HepG2 (cell line): Measurements from ENCODE around the gene LRRC27. TPM values are rescaled to one million over a fixed set of nuclear protein-coding genes. Genes with fewer than 3 reads are reported as not detected.

Source experiments
- ATAC-seq: fragments of 200-7000 bp; cut with Tn5 transposase; 3 replicates; pipeline ENCODE4 v1.9.1; 2020; ENCODE audit warnings: mild to moderate bottlenecking, moderate library complexity
- BruUV-seq: library from RNA; stranded (reverse); fragments of 400-500 nt; replicated peaks from 2 replicates; lab custom pipeline; 2021; lab: Mats Ljungman, UMichigan
- CTCF ChIA-PET: fragments of 300-600 bp; formaldehyde crosslinking; extraction: SDS; loops from one replicate; lab custom pipeline; 2021; ENCODE audit warnings: low total read pairs, inconsistent platforms, low intra/inter-chr PET ratio; lab: Yijun Ruan, JAX
- POLR2A ChIA-PET: fragments of 350-600 bp; sonication (Branson Sonifier 250); formaldehyde crosslinking; loops from one replicate; lab custom pipeline; 2020; ENCODE audit warnings: antibody characterized with exemption, inconsistent platforms; lab: Yijun Ruan, JAX
- DNase-seq: peaks from one replicate; pipeline ENCODE4 v3.0.0-alpha.2; 2015; ENCODE audit warnings: low spot score
- FAIRE-seq: peaks from 3 replicates; lab custom pipeline; 2011; peaks lifted over from hg19 to GRCh38; lab: Jason Lieb, UNC
- H2AFZ ChIP-seq: one replicate; pipeline ENCODE4 v1.6.1; 2011; ENCODE audit warnings: low read length, inconsistent platforms
- H3K27ac ChIP-seq: fragments of 300-600 bp; 3 replicates; pipeline ENCODE4 v1.8.0; 2011; ENCODE audit warnings: mixed run types, mild to moderate bottlenecking, mixed read lengths, low read length, inconsistent platforms; ENCODE audit not compliant: insufficient read depth; ENCODE audit errors: extremely low read length
- H3K27me3 ChIP-seq, 2 experiments: fragments of 200-600 bp in 1 of 2; 2 replicates in 1 of 2; 3 replicates in 1 of 2; pipeline versions ENCODE4 v1.6.0 to v1.8.0; 2011; ENCODE audit warnings: low read length in 2 of 2, mild to moderate bottlenecking in 2 of 2, moderate library complexity in 2 of 2, inconsistent platforms in 1 of 2; ENCODE audit not compliant: insufficient read depth in 2 of 2, control insufficient read depth in 1 of 2
- H3K36me3 ChIP-seq, 2 experiments: fragments of 200-600 bp in 1 of 2; replicated peaks in 1 of 2; 2 replicates in 1 of 2; 3 replicates in 1 of 2; pipeline versions ENCODE4 v1.5.1 to v1.8.0; 2011; ENCODE audit warnings: low read length in 2 of 2, inconsistent platforms in 1 of 2; ENCODE audit not compliant: insufficient read depth in 2 of 2, control insufficient read depth in 1 of 2
- H3K4me1 ChIP-seq: 2 replicates; pipeline ENCODE4 v1.5.1; 2012; ENCODE audit warnings: low read length, inconsistent platforms; ENCODE audit not compliant: insufficient read depth
- H3K4me2 ChIP-seq: 2 replicates; pipeline ENCODE4 v1.6.0; 2011; ENCODE audit warnings: low read depth, low read length, inconsistent platforms
- H3K4me3 ChIP-seq, 3 experiments: fragments of 200-600 bp in 1 of 3; sonication (generic), shearing (Covaris generic) in 1 of 3; replicated peaks in 1 of 3; 2 replicates each; pipeline ENCODE4 v1.5.1; 2011 to 2016; ENCODE audit warnings: low read length in 3 of 3, inconsistent platforms in 2 of 3, low read depth in 2 of 3, mild to moderate bottlenecking in 2 of 3, control low read depth in 1 of 3, mixed read lengths in 1 of 3; ENCODE audit not compliant: insufficient read depth in 1 of 3
- H3K79me2 ChIP-seq: one replicate; pipeline ENCODE4 v1.6.1; 2011; ENCODE audit warnings: low read length, inconsistent platforms; ENCODE audit not compliant: insufficient read depth
- H3K9ac ChIP-seq: 2 replicates; pipeline ENCODE4 v1.6.0; 2011; ENCODE audit warnings: mild to moderate bottlenecking, low read depth, low read length, inconsistent platforms; ENCODE audit not compliant: insufficient read depth
- H3K9me3 ChIP-seq: 2 replicates; pipeline ENCODE4 v1.5.1; 2012; ENCODE audit warnings: mild to moderate bottlenecking, low read length
- H4K20me1 ChIP-seq: 2 replicates; pipeline ENCODE4 v1.6.0; 2011; ENCODE audit warnings: inconsistent platforms, mild to moderate bottlenecking, low read length, moderate library complexity; ENCODE audit not compliant: insufficient read depth
- ATF1 ChIP-seq: IDR thresholded peaks from 2 replicates; pipeline ENCODE4 v1.6.1; 2016; ENCODE audit warnings: mild to moderate bottlenecking, control low read depth
- CREB1 ChIP-seq, 2 experiments: fragments of 450-650 bp in 1 of 2; IDR thresholded peaks; 2 replicates each; pipeline ENCODE4 v1.6.1; 2016 to 2017; ENCODE audit warnings: control low read depth in 1 of 2, mild to moderate bottlenecking in 1 of 2, missing compliant biosample characterization in 1 of 2, missing genetic modification characterization in 1 of 2
- CREM ChIP-seq, 2 experiments: sonication (generic) in 1 of 2; formaldehyde crosslinking in 1 of 2; IDR thresholded peaks; 2 replicates each; pipeline versions ENCODE4 v1.4.0 to v1.6.1; 2016 to 2020; ENCODE audit warnings: antibody characterized with exemption in 1 of 2, mild to moderate bottlenecking in 1 of 2, missing genetic modification reagents in 1 of 2
- ELF1 ChIP-seq: sonication (generic); formaldehyde crosslinking; IDR thresholded peaks from 2 replicates; pipeline ENCODE4 v1.4.0; 2020; ENCODE audit warnings: missing genetic modification reagents
- GABPA ChIP-seq, 2 experiments: IDR thresholded peaks; 2 replicates each; pipeline ENCODE4 v1.6.1; 2011 to 2016; ENCODE audit warnings: low read depth in 2 of 2, low read length in 1 of 2, missing biosample characterization in 1 of 2, missing genetic modification characterization in 1 of 2
- MAFK ChIP-seq, 2 experiments: IDR thresholded peaks in 1 of 2; conservative IDR thresholded peaks in 1 of 2; 2 replicates each; pipeline ENCODE4 v1.6.1; 2011; ENCODE audit warnings: improper control_type of control experiment in 2 of 2, low read length in 2 of 2
- MAZ ChIP-seq, 2 experiments: sonication (generic) in 1 of 2; formaldehyde crosslinking in 1 of 2; IDR thresholded peaks; 2 replicates each; pipeline versions ENCODE4 v1.5.0 to v1.6.1; 2012 to 2020; ENCODE audit warnings: low read depth in 2 of 2, mild to moderate bottlenecking in 2 of 2, borderline replicate concordance in 1 of 2, improper control_type of control experiment in 1 of 2, low read length in 1 of 2, missing genetic modification reagents in 1 of 2, moderate library complexity in 1 of 2
- NFYC ChIP-seq: IDR thresholded peaks from 2 replicates; pipeline ENCODE4 v1.6.1; 2016; ENCODE audit warnings: missing genetic modification reagents, missing compliant biosample characterization
- NR2F6 ChIP-seq, 2 experiments: IDR thresholded peaks; 2 replicates each; pipeline ENCODE4 v1.6.1; 2016; ENCODE audit warnings: antibody characterized with exemption in 1 of 2, mild to moderate bottlenecking in 1 of 2
- PHF20 ChIP-seq: sonication (generic); formaldehyde crosslinking; IDR thresholded peaks from 2 replicates; pipeline ENCODE4 v1.5.0; 2020; ENCODE audit warnings: mild to moderate bottlenecking, missing genetic modification reagents
- PHF21A ChIP-seq: sonication (generic); formaldehyde crosslinking; IDR thresholded peaks from 2 replicates; pipeline ENCODE4 v1.5.0; 2020; ENCODE audit warnings: mild to moderate bottlenecking, missing genetic modification reagents
- POLR2AphosphoS5 ChIP-seq: IDR thresholded peaks from 2 replicates; pipeline ENCODE4 v1.6.1; 2012; ENCODE audit warnings: low read depth, low read length
- POLR2G ChIP-seq: fragments of 200-400 bp; formaldehyde crosslinking; IDR thresholded peaks from 2 replicates; pipeline ENCODE4 v1.6.1; 2018; ENCODE audit warnings: mild to moderate bottlenecking, low read depth, low read length, moderate library complexity
- REPIN1 ChIP-seq: sonication (generic); formaldehyde crosslinking; IDR thresholded peaks from 2 replicates; pipeline ENCODE4 v1.8.0; 2022; ENCODE audit warnings: missing genetic modification reagents, low read depth, mild to moderate bottlenecking, borderline replicate concordance
- RFX5 ChIP-seq: IDR thresholded peaks from 2 replicates; pipeline ENCODE4 v1.6.1; 2011; ENCODE audit warnings: low read depth, low read length, improper control_type of control experiment
- SP4 ChIP-seq: sonication (generic); formaldehyde crosslinking; IDR thresholded peaks from 2 replicates; pipeline ENCODE4 v1.8.1; 2023; ENCODE audit warnings: mild to moderate bottlenecking, missing genetic modification reagents
- SPEN ChIP-seq: sonication (generic); formaldehyde crosslinking; IDR thresholded peaks from 2 replicates; pipeline ENCODE4 v1.5.1; 2020; ENCODE audit warnings: low read depth, mild to moderate bottlenecking, missing genetic modification reagents
- SUZ12 ChIP-seq: fragments of 150-350 bp; IDR thresholded peaks from 2 replicates; pipeline ENCODE4 v1.6.1; 2014; ENCODE audit warnings: low read depth, low read length
- TAF1 ChIP-seq: sonication (generic); formaldehyde crosslinking; IDR thresholded peaks from 2 replicates; pipeline ENCODE4 v1.4.0; 2020; ENCODE audit warnings: missing genetic modification reagents
- ZNF317 ChIP-seq: sonication (generic); formaldehyde crosslinking; IDR thresholded peaks from 2 replicates; pipeline ENCODE4 v1.5.0; 2020; ENCODE audit warnings: mild to moderate bottlenecking, missing genetic modification reagents
- ZNF558 ChIP-seq: sonication (generic); formaldehyde crosslinking; IDR thresholded peaks from 2 replicates; pipeline ENCODE4 v1.9.0; 2022; ENCODE audit warnings: mild to moderate bottlenecking, missing genetic modification reagents, borderline replicate concordance
- ZNF567 ChIP-seq: sonication (generic); formaldehyde crosslinking; IDR thresholded peaks from 2 replicates; pipeline ENCODE4 v1.8.1; 2023; ENCODE audit warnings: mild to moderate bottlenecking, missing genetic modification reagents, borderline replicate concordance
- WGBS: methylation state at CpG from one replicate; pipeline ENCODE4 v1.1.6; 2017; ENCODE audit warnings: low lambda C conversion rate; 5-methylcytosine and 5-hydroxymethylcytosine counted together
- in situ Hi-C: cut with HindIII; loops from 2 replicates; pipeline ENCODE4 v1.10.0; 2017; ENCODE audit warnings: low pct_unique_long_range_greater_than_20kb; ENCODE audit not compliant: extremely low pct_ligation_motif_present
- intact Hi-C: fragments of 100-400 bp; cut with micrococcal nuclease; formaldehyde crosslinking; loops from one replicate; pipeline ENCODE4 v1.10.0; 2022; ENCODE audit not compliant: unreplicated experiment
- polyA plus RNA-seq, 8 experiments: library from polyadenylated mRNA; depleted of rRNA in 3 of 8; stranded (reverse) in 7 of 8; unstranded in 1 of 8; fragments of >200 nt; fragmentation: Illumina TruSeq in 4 of 8; extraction: Trizol in 4 of 8; gene quantifications; 2 replicates each; pipeline versions ENCODE4 v1.2.1 to v1.2.3, GENCODE V29; 2011 to 2016; ENCODE audit warnings: low read depth in 4 of 8, missing spikeins in 1 of 8, mixed read lengths in 1 of 8; ENCODE audit not compliant: insufficient read depth in 1 of 8
- total RNA-seq, 5 experiments: library from RNA; depleted of rRNA; stranded (reverse); fragments of >200 nt; fragmentation: Illumina TruSeq; extraction: Trizol; gene quantifications; 2 replicates each; pipeline ENCODE4 v1.2.3, GENCODE V29; 2016; ENCODE audit warnings: low read depth in 1 of 5
- TF ChIP-seq, protein P1 (sequence below): IDR thresholded peaks from 2 replicates; pipeline ENCODE4 v1.6.1; 2016; ENCODE audit warnings: missing genetic modification reagents, missing compliant biosample characterization

LRRC27 gene
- total and polyA plus RNA-seq, 2 of the 13 experiments (the other 11 are each of a cell fraction or from before 2014, with no cell fraction given) = 4.2 to 4.6 TPM

DNA sequence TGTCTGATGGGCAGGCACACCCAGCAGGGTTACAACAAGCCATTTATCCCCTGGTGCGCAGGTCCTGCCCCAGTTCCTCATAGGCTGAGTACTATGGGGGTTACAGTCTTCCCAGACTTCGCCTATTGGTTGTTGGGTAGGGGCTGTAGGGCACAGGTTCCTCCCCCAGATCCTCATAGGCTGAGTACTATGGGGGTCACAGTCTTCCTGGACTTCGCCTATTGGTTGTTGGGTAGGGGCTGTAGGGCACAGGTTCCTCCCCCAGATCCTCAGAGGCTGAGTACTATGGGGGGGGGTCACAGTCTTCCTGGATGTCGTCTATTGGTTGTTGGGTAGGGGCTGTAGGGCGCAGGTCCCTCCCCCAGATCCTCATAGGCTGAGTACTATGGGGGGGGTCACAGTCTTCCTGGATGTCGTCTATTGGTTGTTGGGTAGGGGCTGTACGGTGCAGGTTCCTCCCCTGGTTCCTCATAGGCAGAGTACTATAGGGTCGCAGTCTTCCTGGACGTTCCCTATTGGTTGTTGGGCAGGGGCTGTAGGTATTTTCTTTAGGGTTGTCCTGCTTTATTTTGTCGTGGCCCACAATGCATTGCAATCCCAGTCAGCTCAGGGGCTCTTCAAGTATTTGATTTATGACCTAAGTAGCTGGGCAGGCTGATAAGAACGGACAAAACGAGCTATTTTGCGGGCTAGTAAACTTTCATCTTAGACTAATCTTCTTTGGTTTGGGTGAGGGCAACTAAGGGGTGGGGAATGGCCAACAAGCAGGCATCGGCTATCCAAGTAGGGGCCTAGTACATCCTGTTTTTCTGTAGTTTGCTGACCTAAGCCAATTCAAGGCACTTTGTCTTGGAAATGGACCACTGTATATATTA is 3.4 kb downstream of the LRRC27 start:
- peak; percentile 100 for FAIRE-seq
- peak overlapping the region; percentile 40 to 66 (median 57) for H3K4me3 ChIP-seq
- peak overlapping the region; percentile 75 for H3K4me2 ChIP-seq
- 57% methylated on average over 9 of the region's 14 CpGs for whole genome bisulfite sequencing
- CTCF ChIA-PET = no interaction called here
- peak; percentile 95 for DNase-seq
- H3K27ac ChIP-seq = peak overlapping the region; percentile 87
- BruUV-seq = no TSS peak
- POLR2A ChIA-PET = interaction anchor here (0.9 to 1.4 kb wide), 2 partner anchors 10 to 28 kb away, joined by 4 read pairs; partner anchors contain the start of gene STK32C
- H2AFZ ChIP-seq = no peak overlapping the region
- ATAC-seq = peak; percentile 88
- no peaks in the 10 kb centered on the region; the same call in 1 of the 2 replicates for H4K20me1 ChIP-seq
- peaks cover 10% of the 10 kb centered on the region for H3K79me2 ChIP-seq
- H3K27me3 ChIP-seq = no peaks in the 10 kb centered on the region; a peak in 1 of 5 replicates
- H3K4me1 ChIP-seq = peaks cover 19% of the 10 kb centered on the region
- H3K36me3 ChIP-seq = no peaks in the 10 kb centered on the region
- H3K9me3 ChIP-seq = no peaks in the 10 kb centered on the region
- H3K9ac ChIP-seq = peak overlapping the region; percentile 62
- intact Hi-C loops = no loop called here
- in situ Hi-C loops = no loop called here
- no peak for TF ChIP-seq REPIN1 (CRISPR knock-in tag)
- TF ChIP-seq ATF1 (CRISPR knock-in tag) = peak; percentile 52; the same call in 1 of the 2 replicates
- TF ChIP-seq RFX5 = peak; percentile 76; the same call in 1 of the 2 replicates
- TF ChIP-seq POLR2G = peak; percentile 38
- no peak for TF ChIP-seq ZNF567 (CRISPR knock-in tag)
- TF ChIP-seq, protein P1, sequence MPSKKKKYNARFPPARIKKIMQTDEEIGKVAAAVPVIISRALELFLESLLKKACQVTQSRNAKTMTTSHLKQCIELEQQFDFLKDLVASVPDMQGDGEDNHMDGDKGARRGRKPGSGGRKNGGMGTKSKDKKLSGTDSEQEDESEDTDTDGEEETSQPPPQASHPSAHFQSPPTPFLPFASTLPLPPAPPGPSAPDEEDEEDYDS (CRISPR knock-in tag) = peak; percentile 56; the same call in 1 of the 2 replicates
- TF ChIP-seq MAFK (conservative IDR thresholded peaks at IDR 0.05 in 1 of 2, IDR thresholded peaks at IDR 0.05 in 1 of 2; ENCODE audit: low read length in 2 of 2) = peak; percentile 63 to 76; a peak in 3 of 4 replicates
- TF ChIP-seq CREB1 (IDR thresholded peaks at IDR 0.05) = no peak
- peak; percentile 88 for TF ChIP-seq CREB1 (CRISPR knock-in tag; IDR thresholded peaks at IDR 0.05)
- peak; percentile 60; the same call in 1 of the 2 replicates for TF ChIP-seq CREM (IDR thresholded peaks at IDR 0.05)
- TF ChIP-seq CREM (CRISPR knock-in tag; IDR thresholded peaks at IDR 0.05) = no peak
- peak; percentile 15; the same call in 1 of the 2 replicates for TF ChIP-seq PHF20 (CRISPR knock-in tag)
- no peak for TF ChIP-seq GABPA (IDR thresholded peaks at IDR 0.05; ENCODE audit: low read depth, low read length)
- TF ChIP-seq GABPA (CRISPR knock-in tag; IDR thresholded peaks at IDR 0.05; ENCODE audit: low read depth) = peak; percentile 59; the same call in 1 of the 2 replicates
- peak; percentile 17 for TF ChIP-seq TAF1
- no peak for TF ChIP-seq NR2F6 (IDR thresholded peaks at IDR 0.05)
- TF ChIP-seq NR2F6 (CRISPR knock-in tag; IDR thresholded peaks at IDR 0.05) = no peak
- TF ChIP-seq SP4 (CRISPR knock-in tag) = peak; percentile 10; the same call in 1 of the 2 replicates
- no peak for TF ChIP-seq ZNF558 (CRISPR knock-in tag)
- no peak for TF ChIP-seq SPEN (CRISPR knock-in tag)
- peak; percentile 37; the same call in 1 of the 2 replicates for TF ChIP-seq PHF21A (CRISPR knock-in tag)
- TF ChIP-seq MAZ (IDR thresholded peaks at IDR 0.05; ENCODE audit: borderline replicate concordance, low read depth, low read length) = 0 out of 2 replicates have a peak, but pooled peaks have one; percentile 17
- no peak for TF ChIP-seq MAZ (CRISPR knock-in tag; IDR thresholded peaks at IDR 0.05; ENCODE audit: low read depth)
- peak; percentile 79 for TF ChIP-seq NFYC
- TF ChIP-seq ELF1 (CRISPR knock-in tag) = peak; percentile 29; the same call in 1 of the 2 replicates
- TF ChIP-seq ZNF317 (CRISPR knock-in tag) = no peak
- TF ChIP-seq SUZ12 = no peak
- TF ChIP-seq POLR2AphosphoS5 = peak; percentile 66
